ENCODE results near the gene LHX4. TPM values are rescaled to one million over a fixed set of nuclear protein-coding genes. Genes with fewer than 3 reads are reported as not detected.

The LHX4 gene
- total and polyA plus RNA-seq, 2 of the 8 experiments (the other 6 are each of a cell fraction or from before 2014, with no cell fraction given), result 0.85 to 4.9 TPM

Other genes with a start within 250 kb of the LHX4 start
- 120 and 123 TPM in 2 replicates for gene QSOX1, start 75.4 kb upstream of the LHX4 start, total RNA-seq (2021; fragmentation: NEBNext Ultra II Directional; extraction: Animal tissue kit (Norgen Biotek cat#: 25700))
- gene QSOX1, start 75.4 kb upstream of the LHX4 start, polyA plus RNA-seq (2011; rRNA removed), result 97.7 and 138 TPM in 2 replicates

Measured in H1 (cell line).